HG02571 (cell line): ENCODE results near the gene CFL2.
"Not testable (repeated sequence)": the region's sequence is repeated elsewhere in the genome, so short reads cannot be mapped to it uniquely, and the experiment has no call there.

ENCODE experiments used
- ATAC-seq: cut with Tn5 transposase; IDR thresholded peaks from one replicate; pipeline ENCODE4 v1.9.1; 2021; ENCODE audit warnings: mild to moderate bottlenecking, moderate library complexity; ENCODE audit not compliant: unreplicated experiment

Gene CFL2

DNA sequence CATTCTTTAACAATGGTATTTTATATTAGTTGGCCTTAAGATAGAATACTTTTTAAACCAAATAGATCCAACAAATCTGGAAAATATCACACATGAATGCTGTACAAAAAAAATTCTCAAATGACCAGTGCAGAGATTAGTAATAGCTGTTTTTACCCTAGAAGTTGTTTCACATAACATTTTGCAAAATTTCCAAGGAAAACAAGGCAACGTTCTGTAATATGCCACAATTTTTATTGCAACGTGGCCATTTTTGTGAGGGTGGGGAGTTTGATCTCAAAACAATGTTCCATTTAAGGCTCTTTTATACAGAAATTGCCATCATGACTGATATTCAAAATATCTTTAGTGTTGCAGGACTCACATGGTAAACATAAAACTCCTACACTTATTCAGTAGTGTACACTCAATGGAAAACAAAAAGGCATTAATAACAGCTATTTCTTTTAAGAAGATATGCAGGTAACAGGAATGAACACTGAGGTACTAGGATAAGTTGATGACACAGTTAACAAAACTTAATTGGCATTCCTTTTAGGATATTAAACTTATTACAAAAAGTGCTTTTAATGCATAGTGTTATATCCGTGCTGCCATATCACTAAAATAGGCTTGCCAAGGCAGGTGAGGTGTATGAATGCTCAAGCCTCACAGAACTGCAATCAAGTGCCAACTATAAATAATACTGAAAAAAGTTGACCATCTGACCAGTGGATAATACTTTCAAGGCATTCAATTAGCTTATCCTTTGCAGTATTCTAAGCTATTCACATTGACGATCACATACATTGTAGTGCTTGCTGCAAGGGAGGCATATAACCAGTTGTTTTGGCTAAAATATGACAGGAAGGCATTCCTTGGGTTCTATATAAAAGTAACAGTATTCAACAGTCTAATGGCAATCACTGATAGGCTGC, 2.3 kb downstream of the CFL2 start:
- ATAC-seq: no peak

DNA sequence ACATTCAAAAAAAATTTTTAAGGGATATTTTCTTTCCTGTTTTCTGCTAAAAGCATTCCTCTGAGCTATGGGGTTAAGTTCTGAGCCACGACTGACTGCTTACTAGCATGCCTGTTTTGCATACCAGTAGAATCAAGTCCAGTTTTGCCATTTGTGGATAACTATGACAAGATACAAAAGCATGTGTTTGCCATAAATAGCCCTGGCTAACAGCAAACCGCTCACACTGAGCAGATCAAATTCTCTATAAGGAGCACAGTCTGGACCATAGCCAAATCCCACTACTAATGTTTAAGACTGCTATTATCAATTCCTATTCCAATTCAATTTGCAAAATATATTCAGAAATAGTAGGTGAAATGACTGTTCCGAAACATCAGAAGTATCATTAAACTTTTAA, 3.2 kb downstream of the CFL2 start:
- ATAC-seq: peak; percentile 33

DNA sequence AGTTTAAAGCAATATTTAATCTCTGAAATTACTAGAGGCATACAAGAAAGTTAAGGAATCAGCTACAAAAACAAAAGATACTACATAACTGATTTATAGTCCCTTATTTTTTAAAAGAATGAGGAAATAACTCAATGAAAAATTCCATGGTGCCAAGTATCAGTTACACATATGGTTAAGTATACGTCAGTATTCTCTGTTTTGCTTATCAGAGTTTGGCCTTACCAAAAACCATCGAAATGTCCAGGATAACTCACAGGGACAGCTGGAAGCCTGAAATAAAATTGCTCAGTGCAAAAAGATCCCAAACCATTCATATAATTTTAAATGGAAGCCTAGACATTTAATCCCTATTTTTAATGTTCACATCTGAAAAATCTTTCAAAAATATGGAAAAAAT, 3.6 kb downstream of the CFL2 start:
- no peak for ATAC-seq

DNA sequence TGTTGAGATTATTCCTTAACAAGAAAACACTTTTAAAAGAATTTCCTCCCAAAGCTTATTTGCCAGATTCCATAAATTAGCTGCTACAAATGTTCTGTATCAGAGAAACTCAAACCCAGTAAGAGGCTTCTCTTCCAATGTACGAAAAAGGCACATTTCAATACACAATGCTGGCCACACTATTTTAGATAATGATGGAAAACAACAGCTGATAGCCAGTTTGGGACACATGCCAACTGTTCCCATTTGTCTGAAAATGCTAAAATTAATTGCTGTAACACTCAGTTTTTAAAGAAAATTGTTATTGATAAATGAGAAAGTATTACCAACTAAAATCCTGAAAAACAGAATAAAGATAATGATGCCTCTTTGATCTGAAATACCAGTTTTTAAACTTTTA, 4.4 kb downstream of the CFL2 start:
- ATAC-seq: no peak

DNA sequence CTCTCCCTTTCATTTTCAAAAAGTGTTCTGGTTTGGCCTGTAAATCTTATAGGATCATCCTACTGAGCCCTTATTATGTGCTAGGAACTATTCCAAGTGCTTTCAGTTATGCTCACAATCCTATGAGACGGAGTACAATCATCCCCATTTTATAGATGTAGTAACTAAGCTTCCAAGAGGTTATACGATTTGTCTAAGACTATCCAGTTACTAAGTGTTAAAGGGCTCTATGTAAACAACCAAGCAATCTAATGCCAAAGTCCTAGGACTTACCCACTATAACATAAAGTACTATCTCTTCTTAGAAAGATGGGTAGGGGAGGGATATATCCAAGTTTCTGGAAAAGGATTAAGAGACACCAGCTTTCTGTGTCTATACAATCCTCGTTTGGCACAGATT, 6.7 kb downstream of the CFL2 start:
- ATAC-seq: no peak

DNA sequence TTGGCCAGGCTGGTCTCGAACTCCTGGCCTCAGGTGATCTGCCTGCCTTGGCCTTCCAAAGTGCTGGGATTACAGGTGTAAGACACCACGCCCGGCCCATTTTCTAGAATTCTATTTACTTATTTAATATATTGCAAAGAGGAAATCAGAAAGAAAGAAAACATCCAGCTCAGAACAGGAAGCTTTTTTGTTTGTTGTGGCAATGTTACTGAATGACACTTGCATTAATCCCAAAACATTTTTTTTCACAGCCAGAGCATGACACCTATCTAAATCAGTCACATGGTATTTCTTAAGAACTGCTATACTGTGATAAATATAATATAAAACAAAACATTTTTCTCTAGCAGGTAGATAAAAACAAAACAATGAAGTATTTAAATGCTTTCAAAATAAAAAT, 12.6 kb downstream of the CFL2 start:
- no peak for ATAC-seq

DNA sequence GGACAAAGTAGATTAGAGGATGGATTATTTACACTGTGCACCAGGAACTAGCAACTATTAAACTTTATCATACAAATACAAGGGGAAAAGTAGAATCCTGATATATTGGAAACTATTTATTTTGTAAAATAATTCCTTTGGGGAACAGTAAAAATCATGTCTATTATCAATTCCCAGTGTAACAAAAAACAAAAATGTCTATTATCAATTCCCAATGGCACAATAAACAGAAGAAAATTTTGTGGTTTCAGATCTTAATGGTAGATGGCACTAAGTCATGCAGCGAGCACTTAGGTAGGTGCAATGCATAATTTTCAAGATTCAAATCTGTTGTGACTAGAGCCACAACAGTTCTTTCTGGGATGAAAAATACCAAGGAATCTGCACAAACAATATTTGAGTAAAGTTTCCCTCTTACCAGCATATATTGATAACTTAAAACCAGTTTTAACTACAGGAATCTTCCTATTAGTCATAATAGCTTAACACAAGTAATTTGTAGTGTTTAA, 13.7 kb downstream of the CFL2 start:
- no peak for ATAC-seq

DNA sequence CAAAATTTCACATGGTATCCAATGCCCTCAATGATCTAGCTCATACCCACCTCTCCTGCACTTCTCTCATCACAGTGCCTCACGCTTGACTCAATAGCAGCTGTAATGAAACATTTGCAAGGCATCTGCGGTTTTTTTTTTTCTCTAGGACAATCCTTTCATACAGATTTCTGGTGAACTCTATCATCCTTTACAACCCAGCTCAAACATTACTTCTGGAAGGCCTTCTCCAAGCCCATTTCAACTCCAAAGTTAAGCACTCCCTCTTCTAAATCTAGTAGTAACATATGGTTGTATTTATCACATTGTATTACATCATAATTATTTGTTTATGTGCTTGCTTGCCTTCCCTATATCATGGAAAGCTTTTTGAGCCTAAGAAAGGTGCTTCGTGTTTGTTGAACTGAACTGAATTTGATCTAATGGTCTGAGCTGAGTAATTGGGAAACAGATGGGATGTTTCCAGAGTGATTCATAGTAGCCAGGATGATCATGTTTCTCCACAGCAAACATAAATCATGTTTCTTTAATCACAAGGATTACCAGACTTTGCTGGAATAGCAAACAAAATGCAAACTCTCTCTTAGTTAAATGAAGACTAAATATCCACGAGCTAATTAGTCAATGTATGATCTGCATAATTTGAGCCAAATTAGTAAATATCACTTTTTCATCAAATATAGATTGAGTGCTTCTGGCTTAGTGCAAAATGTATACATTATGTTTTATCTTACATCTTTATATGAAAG, 14.3 kb downstream of the CFL2 start:
- ATAC-seq: no peak

DNA sequence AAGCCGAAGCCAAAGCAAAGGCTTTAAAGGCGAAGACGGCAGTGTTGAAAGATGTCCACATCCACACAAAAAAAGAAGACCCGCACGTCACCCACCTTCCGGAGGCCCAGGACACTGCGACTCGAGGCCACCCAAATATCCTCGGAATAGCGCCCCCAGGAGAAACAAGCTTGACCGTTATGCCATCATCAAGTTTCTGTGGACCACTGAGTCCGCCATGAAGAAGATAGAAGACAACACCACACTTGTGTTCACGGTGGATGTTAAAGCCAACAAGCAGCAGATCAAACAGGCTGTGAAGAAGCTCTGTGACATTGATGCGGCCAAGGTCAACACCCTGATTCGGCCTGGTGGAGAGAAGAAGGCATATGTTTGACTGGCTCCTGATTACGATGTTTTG, 20.2 kb downstream of the CFL2 start:
- not testable (repeated sequence) for ATAC-seq

DNA sequence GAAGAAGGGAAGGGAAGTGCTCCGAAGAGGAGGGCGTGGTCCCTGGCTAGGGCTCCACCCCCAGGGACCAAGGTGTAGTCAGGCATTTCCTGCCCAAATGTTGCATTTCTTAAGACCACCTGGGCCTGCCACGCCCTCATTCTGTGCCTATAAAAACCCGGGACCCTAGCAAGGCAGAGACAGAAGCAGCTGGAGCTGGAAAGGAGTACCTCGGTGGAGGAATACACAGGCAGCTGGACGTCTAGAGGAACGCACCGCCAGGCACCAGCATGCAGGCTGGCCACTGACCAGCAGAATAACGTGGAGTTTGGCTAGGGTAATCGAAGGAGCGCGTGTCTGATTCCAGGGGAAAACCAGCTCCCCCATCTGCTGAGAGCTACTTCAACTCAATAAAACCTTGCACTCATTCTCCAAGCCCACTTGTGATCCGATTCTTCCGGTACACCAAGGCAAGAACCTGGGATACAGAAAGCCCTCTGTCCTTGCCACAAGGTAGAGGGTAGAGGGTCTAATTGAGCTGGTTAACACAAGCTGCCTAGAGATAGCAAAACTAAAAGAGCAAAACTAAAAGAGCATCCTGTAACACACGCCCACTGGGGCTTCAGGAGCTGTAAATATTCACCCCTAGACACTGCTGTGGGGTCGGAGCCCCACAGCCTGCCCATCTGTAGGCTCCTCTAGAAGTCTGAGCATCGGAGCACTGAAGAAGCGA, 21.0 kb downstream of the CFL2 start:
- no peak for ATAC-seq

DNA sequence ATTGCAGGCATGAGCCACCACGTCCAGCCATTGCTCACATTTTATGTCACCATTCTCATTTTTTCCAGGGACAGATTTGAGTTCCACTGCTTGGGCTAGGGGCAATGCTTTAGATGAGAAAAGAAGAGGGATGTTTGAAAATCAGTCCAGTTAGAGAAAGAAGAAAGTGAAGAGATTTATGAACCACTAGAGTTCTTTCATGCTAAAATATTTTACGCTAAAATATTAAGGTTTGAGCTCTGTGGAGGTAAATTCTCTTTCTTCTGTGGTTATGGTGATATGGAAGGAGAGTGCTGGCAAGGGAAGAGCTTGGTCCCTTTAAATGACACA, 21.5 kb downstream of the CFL2 start:
- no peak for ATAC-seq

DNA sequence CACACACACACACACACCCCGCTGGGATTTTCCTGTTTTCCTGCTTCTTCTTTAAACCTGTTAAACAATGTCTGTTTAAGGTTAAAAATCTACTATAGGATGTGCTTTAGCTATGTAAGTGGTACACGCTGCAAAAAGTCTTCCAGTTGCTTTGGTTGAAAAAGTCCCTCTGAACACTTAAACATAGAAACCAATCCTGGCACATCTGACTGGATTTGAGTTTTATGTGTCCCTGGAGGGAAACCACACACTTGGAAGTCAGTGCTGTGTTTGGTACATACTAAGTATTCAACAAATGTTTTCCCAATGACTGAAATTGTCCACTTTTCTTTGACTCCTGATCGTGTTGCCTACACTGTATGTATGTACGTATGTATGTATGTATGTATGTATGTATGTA, 22.0 kb downstream of the CFL2 start:
- no peak for ATAC-seq

DNA sequence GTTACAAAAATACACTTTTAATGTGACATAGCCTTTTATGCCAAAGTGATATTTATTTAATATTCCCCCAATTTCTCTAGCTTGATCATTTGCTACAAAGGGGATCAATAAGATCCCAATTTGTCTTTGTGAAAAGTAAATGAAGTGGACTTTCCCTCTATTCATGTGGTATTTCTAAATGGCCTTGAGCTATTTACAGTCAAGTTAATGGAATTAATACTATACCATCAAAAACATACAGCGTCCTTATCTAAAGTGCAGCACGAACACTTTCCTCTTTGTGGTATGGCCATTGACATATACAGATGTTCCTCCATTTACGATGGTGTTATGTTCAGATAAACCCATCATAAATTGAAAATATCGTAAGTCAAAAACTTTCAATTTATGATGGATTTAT, 23.2 kb downstream of the CFL2 start:
- no peak for ATAC-seq

DNA sequence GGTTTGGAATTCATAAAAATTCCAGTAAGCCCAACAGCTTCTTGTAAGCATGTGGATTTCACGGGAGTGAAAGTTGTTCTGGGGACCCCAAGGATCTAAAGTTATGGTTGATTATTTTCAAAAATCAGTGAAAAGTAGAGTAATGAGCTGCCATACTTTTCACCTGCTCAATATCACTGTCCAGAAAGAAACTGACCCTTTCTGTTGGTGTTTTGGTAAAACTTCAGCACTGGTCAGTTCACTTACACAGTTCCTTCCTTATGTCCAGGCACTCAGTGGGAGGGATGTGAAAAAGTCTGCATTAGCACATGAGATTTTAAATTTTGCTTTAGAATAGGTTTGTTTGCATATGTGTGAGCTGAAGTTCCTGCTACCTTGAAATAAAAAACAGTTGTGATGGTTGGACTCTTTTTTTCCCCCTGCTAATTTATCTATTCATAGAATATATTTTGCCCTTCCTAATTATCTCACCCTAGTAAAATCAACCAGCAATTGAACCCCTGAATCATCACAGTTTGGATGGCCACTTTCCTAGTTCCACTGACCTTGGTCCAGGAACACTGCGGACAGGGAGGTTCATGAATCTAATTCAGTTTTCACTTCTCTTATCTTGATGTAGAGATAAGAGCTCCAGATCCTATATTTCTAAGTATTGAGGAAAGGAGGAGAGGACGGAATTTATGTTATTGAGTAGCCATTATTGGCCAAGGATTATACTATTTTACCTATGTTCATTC, 25.8 kb downstream of the CFL2 start:
- no peak for ATAC-seq

DNA sequence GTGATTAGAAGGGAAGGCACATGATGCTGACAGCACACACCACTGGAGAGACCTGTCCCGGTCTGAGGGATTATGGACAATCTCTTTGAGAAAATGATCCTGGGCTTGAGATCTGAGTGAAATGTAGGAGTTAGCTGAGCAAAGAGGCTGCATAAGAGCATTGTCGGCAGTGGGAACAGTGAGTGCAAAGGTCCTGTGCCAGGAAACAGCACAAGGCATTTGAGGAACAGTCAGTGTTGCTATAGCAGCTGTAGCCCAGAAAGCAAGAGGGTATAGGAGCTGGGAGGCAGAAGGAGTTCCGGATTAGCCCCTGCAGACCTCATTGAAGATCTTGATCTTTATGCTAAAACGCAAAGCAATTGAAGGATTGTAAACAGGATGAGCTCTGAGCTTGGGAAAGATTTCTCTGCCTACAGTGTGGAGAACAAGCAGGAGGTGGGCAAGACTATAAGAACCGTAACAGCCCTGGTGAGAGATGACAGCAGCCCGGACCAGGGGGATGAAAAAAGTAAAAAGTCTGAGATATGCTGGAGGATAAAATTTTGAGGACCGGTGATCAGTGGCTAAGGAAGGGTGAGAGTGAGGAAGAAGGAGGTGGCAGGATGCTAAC, 28.5 kb downstream of the CFL2 start:
- ATAC-seq: no peak

DNA sequence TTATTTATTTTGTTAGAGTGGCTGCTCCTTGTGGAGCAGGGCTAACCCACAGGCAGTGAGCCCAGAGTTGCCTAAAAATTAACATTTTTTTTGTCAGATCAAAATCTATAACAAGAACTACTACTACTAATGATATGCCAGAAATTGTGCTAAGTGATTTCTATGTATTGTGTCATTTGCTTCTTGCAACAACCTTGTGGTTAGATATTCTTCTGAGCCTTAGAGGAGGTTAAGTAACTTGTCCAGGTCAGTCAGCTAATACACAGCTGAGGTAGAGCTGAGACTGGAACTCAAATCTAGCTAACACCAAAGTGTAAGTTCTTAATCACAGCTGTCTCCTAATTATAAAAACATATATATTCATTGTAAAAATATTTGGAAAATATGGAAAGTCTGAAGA, 29.8 kb downstream of the CFL2 start:
- ATAC-seq: no peak

DNA sequence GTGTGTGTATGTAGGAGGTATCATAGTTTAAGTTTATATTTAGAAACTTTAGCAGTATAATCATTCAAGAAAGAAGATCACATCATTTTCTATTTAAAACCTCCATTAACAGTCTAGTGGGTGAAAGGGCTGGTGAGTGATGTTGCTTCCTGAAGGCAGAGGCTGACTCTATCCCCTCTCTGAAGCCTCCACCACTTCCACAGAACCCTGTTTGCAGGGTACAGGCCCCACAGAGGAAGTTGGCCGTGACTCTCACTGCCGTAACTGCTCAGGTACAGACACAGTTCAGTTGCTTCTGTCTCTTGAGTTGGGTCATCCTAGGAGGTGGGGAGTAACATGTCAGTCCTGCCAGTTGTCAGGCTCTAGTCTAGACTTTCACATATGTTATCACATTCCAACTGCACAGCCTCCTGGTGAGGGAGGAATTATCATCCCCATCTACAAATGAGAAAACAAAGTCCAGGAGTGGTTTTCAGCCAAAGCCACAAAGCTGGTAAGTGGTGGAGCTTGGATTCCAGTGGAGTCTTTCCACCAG, 31.5 kb downstream of the CFL2 start:
- no peak for ATAC-seq

DNA sequence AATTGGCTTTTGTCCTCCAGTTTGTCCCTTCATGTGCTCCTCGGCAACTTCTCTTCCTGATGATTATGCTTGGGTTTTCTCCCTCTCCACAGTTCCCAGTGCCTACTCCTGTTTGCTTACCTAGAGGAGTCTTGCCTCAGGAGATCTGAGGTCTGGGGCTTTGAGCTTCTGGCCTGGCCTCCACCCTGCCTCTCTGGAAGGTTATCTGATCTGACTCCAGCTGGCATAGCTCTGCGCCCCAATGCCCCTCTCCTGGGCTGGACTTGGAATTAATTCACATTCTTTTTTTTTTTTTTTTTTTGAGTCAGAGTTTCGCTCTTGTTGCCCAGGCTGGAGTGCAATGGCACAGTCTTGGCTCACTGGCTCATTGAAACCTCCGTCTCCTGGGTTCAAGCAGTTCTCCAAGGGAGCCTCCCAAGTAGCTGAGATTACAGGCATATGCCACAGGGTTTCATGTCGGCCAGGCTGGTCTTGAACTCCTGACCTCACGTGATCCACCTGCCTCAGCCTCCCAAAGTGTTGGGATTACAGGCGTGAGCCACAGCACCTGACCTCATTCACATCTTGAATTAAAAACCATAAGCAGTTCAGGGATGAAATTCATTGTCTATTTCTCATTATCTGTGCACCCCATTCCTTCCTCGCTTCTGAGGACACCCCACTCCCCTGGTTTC, 33.5 kb downstream of the CFL2 start:
- ATAC-seq: no peak

DNA sequence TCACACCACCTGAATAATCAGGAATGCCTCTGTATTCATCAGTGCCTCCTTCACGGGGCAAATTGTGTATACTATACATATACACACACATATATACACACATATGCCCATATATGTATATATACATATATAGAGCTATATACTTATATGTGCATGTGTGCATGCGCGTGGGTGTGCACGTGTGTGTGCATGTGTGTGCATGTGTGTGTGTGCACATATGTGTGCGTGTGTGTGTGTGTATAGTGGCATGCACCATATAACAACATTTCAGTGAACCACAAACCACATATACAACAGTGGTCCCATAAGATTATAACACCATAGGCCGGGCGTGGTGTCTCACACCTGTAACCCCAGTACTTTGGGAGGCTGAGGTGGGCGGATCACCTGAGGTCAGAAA, 35.7 kb downstream of the CFL2 start:
- ATAC-seq: no peak

DNA sequence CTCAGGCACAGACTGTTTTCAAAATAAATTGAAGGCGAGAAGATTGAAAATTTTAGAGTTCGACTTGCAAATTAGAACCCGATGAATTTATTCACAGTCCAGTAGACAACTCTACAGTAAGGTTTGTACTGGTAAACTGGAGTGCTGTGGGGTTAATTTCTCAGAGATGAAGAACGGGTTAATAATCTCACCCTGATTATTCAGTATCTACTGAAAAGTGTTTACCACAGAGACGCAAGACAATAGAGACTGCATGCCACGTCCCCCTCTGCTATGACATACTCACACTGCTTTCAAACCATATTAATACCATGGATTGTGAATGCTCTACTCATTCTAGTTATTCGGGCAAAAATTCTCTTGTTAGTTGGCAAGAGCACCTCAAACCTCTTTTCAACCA, 36.1 kb downstream of the CFL2 start:
- ATAC-seq: no peak
